Astrocyte of the spinal cord (primary cell): Measurements from ENCODE around the gene TMEM201.
A peak's percentile ranks its signal among the peaks of the same experiment; 100 is the strongest.

ENCODE experiments used
- DNase-seq: peaks from one replicate; pipeline ENCODE4 v3.0.0; 2011; ENCODE audit warnings: low read depth, low spot score
- H3K4me3 ChIP-seq: 2 replicates; pipeline ENCODE4 v1.5.1; 2011; ENCODE audit warnings: low read depth, mild to moderate bottlenecking, low read length, moderate library complexity
- CTCF ChIP-seq: IDR thresholded peaks from 2 replicates; pipeline ENCODE4 v1.5.1; 2012; ENCODE audit warnings: low read depth, mild to moderate bottlenecking, low read length, inconsistent platforms
- in situ Hi-C: cut with HindIII; loops from 2 replicates; pipeline ENCODE4 v1.10.0; 2017; ENCODE audit warnings: low sequenced_read_pairs

The TMEM201 gene, protein sequence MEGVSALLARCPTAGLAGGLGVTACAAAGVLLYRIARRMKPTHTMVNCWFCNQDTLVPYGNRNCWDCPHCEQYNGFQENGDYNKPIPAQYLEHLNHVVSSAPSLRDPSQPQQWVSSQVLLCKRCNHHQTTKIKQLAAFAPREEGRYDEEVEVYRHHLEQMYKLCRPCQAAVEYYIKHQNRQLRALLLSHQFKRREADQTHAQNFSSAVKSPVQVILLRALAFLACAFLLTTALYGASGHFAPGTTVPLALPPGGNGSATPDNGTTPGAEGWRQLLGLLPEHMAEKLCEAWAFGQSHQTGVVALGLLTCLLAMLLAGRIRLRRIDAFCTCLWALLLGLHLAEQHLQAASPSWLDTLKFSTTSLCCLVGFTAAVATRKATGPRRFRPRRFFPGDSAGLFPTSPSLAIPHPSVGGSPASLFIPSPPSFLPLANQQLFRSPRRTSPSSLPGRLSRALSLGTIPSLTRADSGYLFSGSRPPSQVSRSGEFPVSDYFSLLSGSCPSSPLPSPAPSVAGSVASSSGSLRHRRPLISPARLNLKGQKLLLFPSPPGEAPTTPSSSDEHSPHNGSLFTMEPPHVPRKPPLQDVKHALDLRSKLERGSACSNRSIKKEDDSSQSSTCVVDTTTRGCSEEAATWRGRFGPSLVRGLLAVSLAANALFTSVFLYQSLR

DNA sequence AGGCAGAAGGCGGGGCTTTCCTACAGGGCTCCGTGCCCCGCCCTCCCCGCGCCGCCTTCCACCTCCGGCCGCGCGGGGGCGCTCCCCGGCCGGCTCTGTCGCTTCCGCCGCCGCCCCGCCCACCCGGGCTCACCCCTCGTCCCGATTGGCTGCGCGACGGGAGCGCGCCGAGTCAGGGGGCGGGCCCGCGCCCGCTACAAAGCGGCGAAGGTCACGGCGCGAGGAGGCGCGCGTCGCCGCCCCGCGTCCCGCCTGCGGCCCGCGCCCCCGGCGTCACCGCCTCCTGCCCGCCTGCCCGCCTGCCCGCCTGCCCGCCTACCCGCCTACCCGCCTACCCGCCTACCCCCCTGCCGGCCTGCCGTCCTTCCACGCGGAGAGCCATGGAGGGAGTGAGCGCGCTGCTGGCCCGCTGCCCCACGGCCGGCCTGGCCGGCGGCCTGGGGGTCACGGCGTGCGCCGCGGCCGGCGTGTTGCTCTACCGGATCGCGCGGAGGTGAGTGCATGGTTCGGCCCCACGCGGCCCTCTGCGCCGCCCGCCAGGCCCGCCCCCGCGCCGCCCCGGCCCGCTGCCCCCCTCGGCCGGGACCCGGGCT lies at the start of gene TMEM201:
TMEM201 (plus strand) TSS at position 361 of the 593 bp plus-strand sequence; CDS start at position 381, 20 bp downstream.
- TF ChIP-seq CTCF = peak; percentile 54
- DNase-seq = peak; percentile 88
- in situ Hi-C loops = no loop called here
- H3K4me3 ChIP-seq = peak within 1 kb of the TSS; percentile 56

DNA sequence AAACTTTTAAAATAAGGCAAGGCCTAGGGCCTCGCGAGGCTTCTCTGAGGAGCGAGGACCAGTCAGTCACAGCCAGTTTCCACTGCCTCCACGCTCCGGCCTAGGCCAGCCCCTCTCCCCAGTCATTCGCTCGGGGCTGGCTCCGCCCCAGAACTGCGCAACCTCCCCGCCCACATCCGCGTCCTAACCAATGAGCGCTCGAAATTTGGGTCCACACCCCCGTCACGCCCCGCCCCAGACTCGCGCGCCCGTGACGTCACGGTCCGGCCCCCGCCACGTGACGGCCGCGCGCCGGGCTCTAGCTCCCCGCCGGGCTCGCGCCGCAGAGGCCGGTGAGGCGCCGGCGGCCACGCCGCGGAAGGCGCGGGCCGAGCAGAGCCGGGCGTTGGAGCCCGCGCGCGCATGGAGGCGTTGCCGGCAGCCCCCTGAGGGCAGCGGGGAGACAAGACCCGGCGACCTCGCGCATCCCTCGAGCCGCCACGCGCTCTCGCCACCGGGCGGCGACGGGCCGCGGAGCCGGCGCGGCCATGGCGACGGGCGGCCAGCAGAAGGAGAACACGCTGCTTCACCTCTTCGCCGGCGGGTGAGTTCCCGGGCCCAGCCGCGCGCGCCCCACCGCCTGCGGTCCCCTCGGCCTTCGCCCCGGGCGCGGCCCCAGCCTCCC lies 49.4 kb upstream of the TMEM201 start, which contains the start of gene SLC25A33:
SLC25A33 (plus strand) TSS at position 301 of the 664 bp plus-strand sequence; CDS start at position 528, 227 bp downstream.
- no peak for TF ChIP-seq CTCF
- in situ Hi-C loops = no loop called here
- peak; percentile 98 for DNase-seq
- peak within 1 kb of the TSS; percentile 68 for H3K4me3 ChIP-seq

DNA sequence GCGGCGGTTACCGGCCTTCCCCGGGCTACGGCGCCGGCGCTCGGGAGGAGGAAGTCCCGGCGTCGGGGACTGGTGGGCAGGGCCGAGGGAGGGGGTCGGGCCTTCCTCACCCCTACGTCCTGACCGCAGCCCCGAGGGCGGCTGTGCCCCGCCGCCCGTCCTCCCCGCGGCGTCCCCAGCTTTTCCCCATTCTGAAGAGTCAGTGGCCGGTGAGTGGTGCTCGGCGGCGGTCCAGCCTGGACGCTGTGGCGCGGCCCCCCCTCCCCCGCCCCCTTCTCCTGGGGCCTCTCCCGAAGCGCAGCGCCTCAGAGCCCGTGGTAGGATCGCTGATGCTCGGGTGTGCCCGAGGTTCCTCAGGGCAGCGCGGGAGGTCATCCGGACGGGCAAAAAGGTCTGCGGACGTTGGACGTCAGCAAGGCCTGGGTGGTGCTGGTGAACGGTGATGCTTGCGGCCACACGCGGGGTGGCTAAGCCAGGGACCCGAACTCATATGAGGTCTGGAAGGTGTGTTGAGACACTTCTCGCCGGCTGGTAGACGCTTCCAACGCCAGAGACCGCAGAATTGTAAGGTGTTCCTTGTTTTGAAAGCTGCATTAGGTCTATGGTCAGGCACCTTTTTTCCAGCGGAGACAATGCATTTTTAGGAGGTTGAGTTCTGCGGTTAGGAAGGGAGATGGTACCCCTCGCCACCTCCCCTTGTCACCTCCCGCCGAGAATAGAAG lies 48.7 kb upstream of the TMEM201 start:
- in situ Hi-C loops = no loop called here
- DNase-seq = peak; percentile 59
- H3K4me3 ChIP-seq = peak overlapping the region; percentile 68
- TF ChIP-seq CTCF = no peak

GRCh38 chr1:9542430-9542829 lies 46.3 kb upstream of the TMEM201 start:
- TF ChIP-seq CTCF = no peak
- in situ Hi-C loops = no loop called here
- DNase-seq = peak; percentile 62
- H3K4me3 ChIP-seq = no peak overlapping the region

DNA sequence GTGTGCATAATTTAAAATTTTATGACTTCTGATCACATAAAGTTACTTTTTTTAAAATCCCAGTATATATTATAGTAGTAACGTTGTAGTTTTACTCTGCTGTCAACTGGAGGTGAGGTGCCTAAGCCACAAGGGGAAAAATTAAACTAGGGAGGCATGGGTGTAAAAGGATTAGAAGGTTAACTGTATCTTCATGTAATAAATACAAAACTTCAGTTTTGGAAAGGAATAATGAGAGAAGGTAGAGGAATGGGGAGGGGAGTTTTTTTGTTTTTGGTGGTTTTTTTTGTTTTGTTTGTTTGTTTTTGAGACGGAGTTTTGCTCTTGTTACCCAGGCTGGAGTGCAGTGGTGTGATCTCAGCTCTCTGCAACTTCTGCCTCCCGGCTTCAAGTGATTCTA lies 43.8 kb upstream of the TMEM201 start:
- in situ Hi-C loops = no loop called here
- no peak for DNase-seq
- TF ChIP-seq CTCF = no peak
- H3K4me3 ChIP-seq = no peak overlapping the region
